Kidney (tissue), 14 donors: ENCODE data around the gene NRTN. TPM values are rescaled to one million over a fixed set of nuclear protein-coding genes. Genes with fewer than 3 reads are reported as not detected.
"Not testable (repeated sequence)": the region's sequence is repeated elsewhere in the genome, so short reads cannot be mapped to it uniquely, and the experiment has no call there.

Experiments used
- DNase-seq, 5 donors: peaks; one replicate each; pipeline ENCODE4 v3.0.0-alpha.2; 2013 to 2020
- FAIRE-seq: peaks from 2 replicates; lab custom pipeline; 2012; peaks lifted over from hg19 to GRCh38; lab: Jason Lieb, UNC
- H3K27ac ChIP-seq, 2 donors: one replicate each; pipeline ENCODE4 v1.7.0; 2013; ENCODE audit warnings: low read depth in 2 of 2, low read length in 2 of 2, inconsistent platforms in 1 of 2
- H3K27me3 ChIP-seq: one replicate; pipeline ENCODE4 v1.7.1; 2013; ENCODE audit warnings: low read length, inconsistent platforms; ENCODE audit not compliant: control insufficient read depth, insufficient read depth
- H3K36me3 ChIP-seq, 3 donors: one replicate each; pipeline versions ENCODE4 v1.7.0 to v1.7.1; 2013; ENCODE audit warnings: low read length in 3 of 3, control low read depth in 1 of 3, inconsistent platforms in 1 of 3; ENCODE audit not compliant: insufficient read depth in 3 of 3, control insufficient read depth in 2 of 3
- H3K4me1 ChIP-seq, 3 donors: one replicate each; pipeline versions ENCODE4 v1.7.0 to v1.7.1; 2013; ENCODE audit warnings: low read length in 3 of 3, inconsistent platforms in 1 of 3, low read depth in 1 of 3; ENCODE audit not compliant: control insufficient read depth in 2 of 3, insufficient read depth in 2 of 3
- H3K4me3 ChIP-seq, 3 donors: one replicate each; pipeline versions ENCODE4 v1.7.0 to v1.8.1; 2013; ENCODE audit warnings: low read length in 3 of 3, control low read depth in 1 of 3, inconsistent platforms in 1 of 3
- H3K9ac ChIP-seq, 3 donors: one replicate each; pipeline versions ENCODE4 v1.7.0 to v1.7.1; 2013; ENCODE audit warnings: low read length in 3 of 3, control low read depth in 1 of 3, inconsistent platforms in 1 of 3
- H3K9me3 ChIP-seq, 3 donors: one replicate each; pipeline versions ENCODE4 v1.7.0 to v1.7.1; 2013; ENCODE audit warnings: low read length in 3 of 3, control low read depth in 1 of 3, inconsistent platforms in 1 of 3; ENCODE audit not compliant: control insufficient read depth in 2 of 3, insufficient read depth in 1 of 3
- intact Hi-C: fragments of 100-400 bp; cut with DNase I; formaldehyde crosslinking; loops from one replicate; pipeline ENCODE4 v1.11.1; 2022
- polyA plus RNA-seq: library from polyadenylated mRNA; stranded (reverse); fragments of 350-450 nt; fragmentation: Illumina TruSeq; extraction: RNeasy Lipid Tissue Mini Kit (QIAGEN cat#74804); gene quantifications from one replicate; pipeline ENCODE4 v1.2.3, GENCODE V29; 2014; ENCODE audit warnings: low read depth, low replicate concordance; ENCODE audit not compliant: insufficient read depth
- total RNA-seq: library from RNA; stranded (reverse); fragmentation: NEBNext Ultra II Directional; extraction: Animal tissue kit (Norgen Biotek cat#: 25700); gene quantifications from one replicate; pipeline ENCODE4 v1.2.1, GENCODE V29; 2021
- TF ChIP-seq, protein P1 (sequence below): IDR thresholded peaks from 3 replicates; pipeline ENCODE4 v1.5.1; 2012; ENCODE audit warnings: mild to moderate bottlenecking, moderate library complexity, borderline replicate concordance; ENCODE audit not compliant: insufficient read depth; ENCODE audit errors: extremely low read depth
- donor health status: control.
- donor health status: control.
- donor health status: control.
- donor health status: control.
- donor health status: control.
- donor health status: DM: yes; HTN: yes; CAD: no.
- donor health status: Normal renal cell carcinoma (clear cell type).

The NRTN gene
- total and polyA plus RNA-seq, 2 donors from 2014 or later: 3.5 to 5.8 TPM

DNA sequence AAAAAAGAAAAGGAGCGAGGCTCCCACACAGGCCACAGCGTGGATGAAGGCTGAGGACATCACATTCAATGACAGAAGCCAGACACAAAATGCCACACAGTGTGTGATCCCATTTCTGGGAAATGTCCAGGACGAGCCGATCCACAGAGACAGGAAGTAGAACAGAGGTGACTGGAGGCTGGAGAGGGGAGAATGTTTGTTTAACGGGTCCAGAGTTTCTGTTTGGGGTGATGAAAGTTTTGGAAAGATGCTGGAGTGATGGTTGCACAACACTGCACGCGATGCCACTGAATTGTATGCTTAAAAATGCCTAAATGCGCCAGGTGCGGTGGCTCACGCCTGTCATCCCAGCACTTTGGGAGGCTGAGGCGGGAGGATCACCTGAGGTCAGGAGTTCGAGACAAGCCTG, 66.1 kb downstream of the NRTN start:
- intact Hi-C loops: no loop called here

GRCh38 chr19:5873617-5874199, 68.8 kb downstream of the NRTN start:
- FAIRE-seq (no peak), DNase-seq (peak in 1 of 5 donors; percentile 34)
- TF ChIP-seq, protein P1, sequence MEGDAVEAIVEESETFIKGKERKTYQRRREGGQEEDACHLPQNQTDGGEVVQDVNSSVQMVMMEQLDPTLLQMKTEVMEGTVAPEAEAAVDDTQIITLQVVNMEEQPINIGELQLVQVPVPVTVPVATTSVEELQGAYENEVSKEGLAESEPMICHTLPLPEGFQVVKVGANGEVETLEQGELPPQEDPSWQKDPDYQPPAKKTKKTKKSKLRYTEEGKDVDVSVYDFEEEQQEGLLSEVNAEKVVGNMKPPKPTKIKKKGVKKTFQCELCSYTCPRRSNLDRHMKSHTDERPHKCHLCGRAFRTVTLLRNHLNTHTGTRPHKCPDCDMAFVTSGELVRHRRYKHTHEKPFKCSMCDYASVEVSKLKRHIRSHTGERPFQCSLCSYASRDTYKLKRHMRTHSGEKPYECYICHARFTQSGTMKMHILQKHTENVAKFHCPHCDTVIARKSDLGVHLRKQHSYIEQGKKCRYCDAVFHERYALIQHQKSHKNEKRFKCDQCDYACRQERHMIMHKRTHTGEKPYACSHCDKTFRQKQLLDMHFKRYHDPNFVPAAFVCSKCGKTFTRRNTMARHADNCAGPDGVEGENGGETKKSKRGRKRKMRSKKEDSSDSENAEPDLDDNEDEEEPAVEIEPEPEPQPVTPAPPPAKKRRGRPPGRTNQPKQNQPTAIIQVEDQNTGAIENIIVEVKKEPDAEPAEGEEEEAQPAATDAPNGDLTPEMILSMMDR: no peak
- Histone ChIP-seq H3K27ac (peak overlapping the region in 1 of 2 donors; percentile 32), H3K27me3 (no peaks in the 10 kb centered on the region), H3K36me3 (no peaks in the 10 kb centered on the region), H3K9me3 (no peaks in the 10 kb centered on the region), H3K4me1 (peaks cover 0 to 10% (median 3%) of the 10 kb centered on the region in 3 donors), H3K9ac (no peak overlapping the region), H3K4me3 (no peak overlapping the region)
- intact Hi-C loops: no loop called here

More for the DNA sequence above, 66.1 kb downstream of the NRTN start:
- FAIRE-seq: no peak
- Histone ChIP-seq H3K4me3 (no peak overlapping the region), H3K36me3 (no peaks in the 10 kb centered on the region), H3K4me1 (peaks cover 0 to 10% (median 0%) of the 10 kb centered on the region in 3 donors), H3K27ac (no peak overlapping the region), H3K9me3 (no peaks in the 10 kb centered on the region), H3K27me3 (no peaks in the 10 kb centered on the region), H3K9ac (no peak overlapping the region)
- TF ChIP-seq, protein P1: no peak
- no peak for DNase-seq

GRCh38 chr19:5874496-5874895, 69.6 kb downstream of the NRTN start:
- H3K4me1 ChIP-seq: peaks cover 0 to 10% (median 3%) of the 10 kb centered on the region in 3 donors
- H3K36me3 ChIP-seq, H3K4me3 ChIP-seq, H3K27me3 ChIP-seq, H3K9ac ChIP-seq, DNase-seq, H3K9me3 ChIP-seq, intact Hi-C loops, FAIRE-seq: not testable (repeated sequence)
- H3K27ac ChIP-seq: peak overlapping the region; percentile 8 to 32

DNA sequence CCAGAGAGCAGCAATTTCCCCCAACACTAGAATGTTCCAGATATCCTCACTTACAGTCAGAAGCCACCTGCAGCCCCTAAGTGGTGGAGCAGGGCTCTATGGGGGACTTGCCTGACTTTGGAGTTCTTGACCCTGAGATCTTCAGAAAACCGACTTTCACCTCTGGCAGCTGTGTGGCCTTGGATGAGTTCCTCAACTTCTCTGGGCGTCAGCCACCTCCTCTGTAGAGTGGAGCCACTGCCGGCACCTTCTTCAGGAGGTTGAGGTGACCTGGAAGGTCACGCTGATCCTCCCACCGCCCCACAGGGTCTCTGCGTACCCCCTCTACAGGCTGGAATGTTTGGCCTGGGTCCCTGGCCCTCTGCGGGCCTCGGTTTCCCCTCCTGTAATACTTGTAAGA, 72.6 kb downstream of the NRTN start:
- no peaks in the 10 kb centered on the region for H3K36me3 ChIP-seq
- H3K4me3 ChIP-seq: no peak overlapping the region
- intact Hi-C loops: no loop called here
- FAIRE-seq (no peak), DNase-seq (no peak)
- peaks cover 0 to 15% (median 7%) of the 10 kb centered on the region in 3 donors for H3K4me1 ChIP-seq
- H3K9me3 ChIP-seq: no peaks in the 10 kb centered on the region
- no peak overlapping the region for H3K27ac ChIP-seq
- TF ChIP-seq, protein P1: no peak
- H3K9ac ChIP-seq: no peak overlapping the region
- no peaks in the 10 kb centered on the region for H3K27me3 ChIP-seq
